ENCODE data around the gene NSMCE4A. TPM values are rescaled to one million over a fixed set of nuclear protein-coding genes. Genes with fewer than 3 reads are reported as not detected.
A peak's percentile ranks its signal among the peaks of the same experiment; 100 is the strongest.
"Not testable (repeated sequence)": the region's sequence is repeated elsewhere in the genome, so short reads cannot be mapped to it uniquely, and the experiment has no call there.

Gene NSMCE4A
- total RNA-seq, 2 donors from 2014 or later: 37.0 to 37.4 TPM

GRCh38 chr10:121942749-121943416, 32.1 kb downstream of the NSMCE4A start:
- ATAC-seq (no peak), DNase-seq (no peak)

GRCh38 chr10:121941532-121941931, 33.5 kb downstream of the NSMCE4A start:
- H3K4me3 Mint-ChIP-seq: no peak overlapping the region
- no peaks in the 10 kb centered on the region for H3K36me3 Mint-ChIP-seq (ENCODE audit: low read depth)
- no peaks in the 10 kb centered on the region for H3K9me3 ChIP-seq (ENCODE audit: control insufficient read depth, low read length, poor library complexity, severe bottlenecking)
- no peak overlapping the region for H3K27ac Mint-ChIP-seq
- ATAC-seq: no peak
- H3K27me3 Mint-ChIP-seq: peaks cover 20% of the 10 kb centered on the region
- peaks cover 3% of the 10 kb centered on the region for H3K4me1 Mint-ChIP-seq
- DNase-seq: no peak

More at GRCh38 chr10:121942749-121943416, 32.1 kb downstream of the NSMCE4A start:
- peaks cover 14% of the 10 kb centered on the region for H3K27me3 Mint-ChIP-seq
- no peaks in the 10 kb centered on the region for H3K9me3 ChIP-seq (ENCODE audit: control insufficient read depth, low read length, poor library complexity, severe bottlenecking)
- H3K27ac Mint-ChIP-seq: no peak overlapping the region
- H3K4me1 Mint-ChIP-seq: peaks cover 3% of the 10 kb centered on the region
- H3K4me3 Mint-ChIP-seq: no peak overlapping the region
- no peaks in the 10 kb centered on the region for H3K36me3 Mint-ChIP-seq (ENCODE audit: low read depth)

- no peak overlapping the region for H3K4me3 Mint-ChIP-seq
- no peak for DNase-seq
- H3K36me3 Mint-ChIP-seq (ENCODE audit: low read depth): no peaks in the 10 kb centered on the region
- no peaks in the 10 kb centered on the region for H3K9me3 ChIP-seq (ENCODE audit: control insufficient read depth, low read length, poor library complexity, severe bottlenecking)
- no peak for ATAC-seq
- H3K4me1 Mint-ChIP-seq: peaks cover 4% of the 10 kb centered on the region
- peaks cover 20% of the 10 kb centered on the region for H3K27me3 Mint-ChIP-seq
- H3K27ac Mint-ChIP-seq: no peak overlapping the region
Measured at GRCh38 chr10:121936295-121936694, 38.7 kb downstream of the NSMCE4A start.

- Mint-ChIP-seq H3K4me3 (no peak overlapping the region), H3K27me3 (peaks cover 20% of the 10 kb centered on the region), H3K27ac (no peak overlapping the region), H3K36me3 (ENCODE audit: low read depth) (no peaks in the 10 kb centered on the region), H3K4me1 (peaks cover 9% of the 10 kb centered on the region)
- no peaks in the 10 kb centered on the region for H3K9me3 ChIP-seq (ENCODE audit: control insufficient read depth, low read length, poor library complexity, severe bottlenecking)
- DNase-seq (no peak), ATAC-seq (no peak)
Measured at GRCh38 chr10:121935702-121936101, 39.3 kb downstream of the NSMCE4A start.

GRCh38 chr10:121930268-121931085, 44.5 kb downstream of the NSMCE4A start:
- H3K4me3 Mint-ChIP-seq: peak overlapping the region; percentile 19
- H3K36me3 Mint-ChIP-seq (ENCODE audit: low read depth); H3K9me3 ChIP-seq (ENCODE audit: control insufficient read depth, low read length, poor library complexity, severe bottlenecking); H3K27ac Mint-ChIP-seq; DNase-seq; ATAC-seq; H3K27me3 Mint-ChIP-seq: not testable (repeated sequence)
- peaks cover 22% of the 10 kb centered on the region for H3K4me1 Mint-ChIP-seq

GRCh38 chr10:121929585-121930267, 45.3 kb downstream of the NSMCE4A start:
- Mint-ChIP-seq H3K4me1 (peaks cover 21% of the 10 kb centered on the region), H3K4me3 (peak overlapping the region; percentile 25), H3K27ac (peak overlapping the region; percentile 91)
- H3K36me3 Mint-ChIP-seq (ENCODE audit: low read depth); DNase-seq; H3K9me3 ChIP-seq (ENCODE audit: control insufficient read depth, low read length, poor library complexity, severe bottlenecking); H3K27me3 Mint-ChIP-seq; ATAC-seq: not testable (repeated sequence)

GRCh38 chr10:121928528-121928884, 46.5 kb downstream of the NSMCE4A start:
- H3K4me3 Mint-ChIP-seq: peak overlapping the region; percentile 89
- H3K36me3 Mint-ChIP-seq (ENCODE audit: low read depth): no peaks in the 10 kb centered on the region
- peaks cover 21% of the 10 kb centered on the region for H3K4me1 Mint-ChIP-seq
- H3K27ac Mint-ChIP-seq: peak overlapping the region; percentile 91
- no peak for DNase-seq
- no peaks in the 10 kb centered on the region for H3K9me3 ChIP-seq (ENCODE audit: control insufficient read depth, low read length, poor library complexity, severe bottlenecking)
- no peak for ATAC-seq
- no peaks in the 10 kb centered on the region for H3K27me3 Mint-ChIP-seq

GRCh38 chr10:121927841-121928527, 47.0 kb downstream of the NSMCE4A start, which contains the start of gene ATE1:
TSS of gene ATE1 (minus strand) at chr10:121928031. CDS start at chr10:121927949, 82 bp downstream.
- H3K27ac Mint-ChIP-seq: peak within 1 kb of the TSS; percentile 91
- H3K36me3 Mint-ChIP-seq (ENCODE audit: low read depth): peaks cover under 1% of the 10 kb centered on the region
- H3K9me3 ChIP-seq (ENCODE audit: control insufficient read depth, low read length, poor library complexity, severe bottlenecking): no peaks in the 10 kb centered on the region
- no peaks in the 10 kb centered on the region for H3K27me3 Mint-ChIP-seq
- peaks cover 22% of the 10 kb centered on the region for H3K4me1 Mint-ChIP-seq
- peak; percentile 77 to 81 (median 77) for DNase-seq
- ATAC-seq: peak; percentile 98
- H3K4me3 Mint-ChIP-seq: peak within 1 kb of the TSS; percentile 89

- peaks cover 26% of the 10 kb centered on the region for H3K4me1 Mint-ChIP-seq
- H3K4me3 Mint-ChIP-seq: peak overlapping the region; percentile 89
- no peaks in the 10 kb centered on the region for H3K9me3 ChIP-seq (ENCODE audit: control insufficient read depth, low read length, poor library complexity, severe bottlenecking)
- H3K27me3 Mint-ChIP-seq: no peaks in the 10 kb centered on the region
- DNase-seq: peak in 1 of 3 donors; percentile 10
- ATAC-seq: peak; percentile 21
- peak overlapping the region; percentile 91 for H3K27ac Mint-ChIP-seq
- H3K36me3 Mint-ChIP-seq (ENCODE audit: low read depth): peaks cover 6% of the 10 kb centered on the region
Measured at GRCh38 chr10:121927318-121927840, 47.6 kb downstream of the NSMCE4A start.

GRCh38 chr10:121926671-121927317, 48.2 kb downstream of the NSMCE4A start:
- no peaks in the 10 kb centered on the region for H3K27me3 Mint-ChIP-seq
- DNase-seq: no peak
- peaks cover 26% of the 10 kb centered on the region for H3K4me1 Mint-ChIP-seq

GRCh38 chr10:121926157-121926556, 48.9 kb downstream of the NSMCE4A start:
- H3K9me3 ChIP-seq (ENCODE audit: control insufficient read depth, low read length, poor library complexity, severe bottlenecking): no peaks in the 10 kb centered on the region
- Mint-ChIP-seq H3K27me3 (no peaks in the 10 kb centered on the region), H3K36me3 (ENCODE audit: low read depth) (peaks cover 6% of the 10 kb centered on the region), H3K4me1 (peaks cover 25% of the 10 kb centered on the region), H3K4me3 (no peak overlapping the region), H3K27ac (peak overlapping the region; percentile 91)
- DNase-seq (no peak), ATAC-seq (no peak)

More at GRCh38 chr10:121926671-121927317, 48.2 kb downstream of the NSMCE4A start:
- no peak for ATAC-seq
- H3K9me3 ChIP-seq (ENCODE audit: control insufficient read depth, low read length, poor library complexity, severe bottlenecking): no peaks in the 10 kb centered on the region
- Mint-ChIP-seq H3K27ac (peak overlapping the region; percentile 91), H3K36me3 (ENCODE audit: low read depth) (peaks cover 6% of the 10 kb centered on the region), H3K4me3 (peak overlapping the region; percentile 89)

- ATAC-seq (no peak), DNase-seq (no peak)
- no peak overlapping the region for H3K4me3 Mint-ChIP-seq
- peaks cover 11% of the 10 kb centered on the region for H3K4me1 Mint-ChIP-seq
- H3K9me3 ChIP-seq (ENCODE audit: control insufficient read depth, low read length, poor library complexity, severe bottlenecking): no peaks in the 10 kb centered on the region
- H3K36me3 Mint-ChIP-seq (ENCODE audit: low read depth): peaks cover 8% of the 10 kb centered on the region
- H3K27me3 Mint-ChIP-seq: no peaks in the 10 kb centered on the region
- H3K27ac Mint-ChIP-seq: peak overlapping the region; percentile 14
Measured at GRCh38 chr10:121921238-121921931, 53.6 kb downstream of the NSMCE4A start.
